ENCODE results near the gene ROBO1.

- TF ChIP-seq, protein P1, sequence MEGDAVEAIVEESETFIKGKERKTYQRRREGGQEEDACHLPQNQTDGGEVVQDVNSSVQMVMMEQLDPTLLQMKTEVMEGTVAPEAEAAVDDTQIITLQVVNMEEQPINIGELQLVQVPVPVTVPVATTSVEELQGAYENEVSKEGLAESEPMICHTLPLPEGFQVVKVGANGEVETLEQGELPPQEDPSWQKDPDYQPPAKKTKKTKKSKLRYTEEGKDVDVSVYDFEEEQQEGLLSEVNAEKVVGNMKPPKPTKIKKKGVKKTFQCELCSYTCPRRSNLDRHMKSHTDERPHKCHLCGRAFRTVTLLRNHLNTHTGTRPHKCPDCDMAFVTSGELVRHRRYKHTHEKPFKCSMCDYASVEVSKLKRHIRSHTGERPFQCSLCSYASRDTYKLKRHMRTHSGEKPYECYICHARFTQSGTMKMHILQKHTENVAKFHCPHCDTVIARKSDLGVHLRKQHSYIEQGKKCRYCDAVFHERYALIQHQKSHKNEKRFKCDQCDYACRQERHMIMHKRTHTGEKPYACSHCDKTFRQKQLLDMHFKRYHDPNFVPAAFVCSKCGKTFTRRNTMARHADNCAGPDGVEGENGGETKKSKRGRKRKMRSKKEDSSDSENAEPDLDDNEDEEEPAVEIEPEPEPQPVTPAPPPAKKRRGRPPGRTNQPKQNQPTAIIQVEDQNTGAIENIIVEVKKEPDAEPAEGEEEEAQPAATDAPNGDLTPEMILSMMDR (IDR thresholded peaks at IDR 0.05; ENCODE audit: extremely low read depth in 1 of 2, insufficient read depth in 1 of 2, low read depth in 1 of 2, low read length in 2 of 2), result no peak
- TF ChIP-seq, protein P2, sequence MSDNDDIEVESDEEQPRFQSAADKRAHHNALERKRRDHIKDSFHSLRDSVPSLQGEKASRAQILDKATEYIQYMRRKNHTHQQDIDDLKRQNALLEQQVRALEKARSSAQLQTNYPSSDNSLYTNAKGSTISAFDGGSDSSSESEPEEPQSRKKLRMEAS (IDR thresholded peaks at IDR 0.05; ENCODE audit: insufficient read depth, insufficient read length), result no peak
- TF ChIP-seq FOS (IDR thresholded peaks at IDR 0.05; ENCODE audit: borderline replicate concordance, insufficient read depth, low read length) (no peak), POLR2A (IDR thresholded peaks at IDR 0.05; ENCODE audit: low read depth, low read length) (no peak)
These were observed 552.5 kb downstream of the ROBO1 start for GRCh38 chr3:79215286-79215685.

All from endothelial cell of umbilical vein (primary cell).